Stimulated activated naive CD4-positive, alpha-beta T cell (primary cell): ENCODE measurements around the gene C6orf163.
A peak's percentile ranks its signal among the peaks of the same experiment; 100 is the strongest.

Experiments
- DNase-seq, 6 experiments: peaks; one replicate each; lab custom pipeline; 2025; lab: John Stamatoyannopoulos, UW

Gene C6orf163

DNA sequence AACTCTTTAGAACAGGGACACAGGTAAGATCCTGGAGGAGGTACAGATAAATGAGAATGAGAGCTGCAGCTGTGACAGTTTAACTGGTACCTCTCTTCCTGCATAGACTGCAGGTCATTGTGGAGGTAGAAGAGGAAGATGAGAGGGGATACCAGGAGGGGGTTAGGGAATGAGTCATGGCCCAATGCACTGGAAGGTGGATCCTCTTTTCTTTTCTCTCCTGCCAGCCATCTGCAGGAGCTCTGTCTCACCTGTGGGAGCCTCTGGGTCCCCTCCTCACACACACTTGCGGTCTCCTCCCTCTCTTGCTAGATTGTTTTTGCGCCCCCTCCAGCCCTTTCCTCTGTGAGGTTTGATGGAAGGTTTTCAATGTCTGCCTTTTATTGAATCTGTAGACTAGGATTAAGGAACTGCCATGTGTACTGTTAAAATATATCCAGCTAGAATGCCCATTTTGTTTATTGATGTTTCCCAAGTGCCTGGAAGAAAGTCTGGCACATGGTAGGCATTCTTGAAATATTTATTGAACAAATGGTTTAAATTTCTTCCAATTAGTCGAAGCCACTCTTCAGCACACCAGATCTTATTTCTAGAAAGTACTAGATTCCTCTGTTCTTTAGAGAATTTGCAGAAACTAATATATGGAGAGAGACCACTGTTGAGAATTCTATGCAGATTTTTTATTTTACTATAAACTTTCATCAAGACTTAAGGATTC, 13.0 kb downstream of the C6orf163 start:
- DNase-seq: no peak

DNA sequence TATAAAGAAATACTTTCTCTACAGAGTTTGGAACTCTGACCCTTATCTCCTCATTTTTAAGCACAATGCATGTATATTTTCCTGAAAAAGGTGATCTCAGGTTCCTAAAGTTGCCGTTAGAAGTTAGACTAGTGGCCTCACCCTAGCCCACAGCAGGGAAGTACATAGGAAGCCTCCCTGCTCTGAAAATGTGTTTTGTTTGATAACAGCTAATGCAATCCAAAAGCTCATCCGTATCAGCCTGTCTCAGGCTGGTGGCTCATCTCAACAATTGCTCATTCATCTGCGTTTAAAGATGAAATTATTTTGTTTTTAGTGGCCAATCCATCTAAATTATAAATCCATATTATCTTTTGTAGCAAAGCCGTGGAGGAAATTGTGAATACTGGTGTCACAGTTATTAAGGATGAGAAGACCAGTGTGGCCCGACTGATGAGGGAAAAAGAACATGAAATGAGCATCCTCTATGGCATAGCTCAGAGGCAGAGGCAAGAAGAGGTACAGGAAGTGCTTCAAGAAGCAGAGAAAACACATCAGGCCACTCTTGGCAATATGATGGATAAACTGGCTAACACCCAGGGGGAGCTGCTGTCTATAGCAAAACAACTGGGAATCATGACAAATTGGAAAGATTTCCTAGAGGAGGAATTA, 20.1 kb downstream of the C6orf163 start:
- DNase-seq: no peak

- DNase-seq: no peak
These were observed 21.6 kb downstream of the C6orf163 start for GRCh38 chr6:87366072-87366827.

GRCh38 chr6:87366899-87367298, 22.3 kb downstream of the C6orf163 start:
- no peak for DNase-seq

DNA sequence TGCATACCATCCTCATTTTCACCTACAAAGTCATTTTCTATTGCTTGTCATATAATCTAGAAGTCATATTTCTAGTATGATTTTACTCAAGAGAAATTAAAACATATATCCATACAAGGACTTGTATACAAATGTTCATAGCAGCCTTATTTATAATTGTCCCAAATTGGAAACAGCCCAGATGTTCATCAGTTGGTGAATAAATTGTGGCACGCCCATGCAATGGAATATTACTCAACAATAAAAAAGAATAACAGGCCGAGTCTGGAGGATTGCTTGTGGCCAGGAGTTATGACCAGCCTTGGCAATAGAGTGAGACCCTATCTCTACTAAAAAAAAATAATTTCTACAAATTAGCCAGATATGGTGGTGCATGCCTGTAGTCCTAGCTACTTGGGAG, 28.8 kb downstream of the C6orf163 start:
- DNase-seq: no peak

DNA sequence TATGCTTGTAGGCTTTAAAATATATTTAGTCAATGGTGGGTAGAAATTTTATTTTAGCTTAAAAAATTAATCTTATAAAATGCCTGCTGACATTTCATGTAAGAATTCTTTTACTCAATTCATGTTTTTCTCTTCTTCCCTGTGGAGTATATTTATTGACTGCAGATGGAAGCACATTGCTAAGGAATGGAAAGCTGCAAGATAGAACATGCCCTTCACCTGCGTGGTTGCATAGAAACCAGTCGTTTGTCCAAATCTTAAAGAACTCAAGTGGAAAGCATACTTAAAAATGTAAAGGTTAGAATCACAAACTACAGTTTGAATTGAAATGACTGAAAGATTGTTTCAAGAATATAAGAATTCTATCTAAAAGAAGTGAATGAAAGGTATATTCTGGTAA, 30.7 kb downstream of the C6orf163 start:
- DNase-seq: no peak

- DNase-seq: no peak
These were observed 32.0 kb downstream of the C6orf163 start for GRCh38 chr6:87376643-87377042.

GRCh38 chr6:87378947-87379346, 34.3 kb downstream of the C6orf163 start:
- no peak for DNase-seq

- no peak for DNase-seq
These were observed 38.2 kb downstream of the C6orf163 start for GRCh38 chr6:87382861-87383260.

DNA sequence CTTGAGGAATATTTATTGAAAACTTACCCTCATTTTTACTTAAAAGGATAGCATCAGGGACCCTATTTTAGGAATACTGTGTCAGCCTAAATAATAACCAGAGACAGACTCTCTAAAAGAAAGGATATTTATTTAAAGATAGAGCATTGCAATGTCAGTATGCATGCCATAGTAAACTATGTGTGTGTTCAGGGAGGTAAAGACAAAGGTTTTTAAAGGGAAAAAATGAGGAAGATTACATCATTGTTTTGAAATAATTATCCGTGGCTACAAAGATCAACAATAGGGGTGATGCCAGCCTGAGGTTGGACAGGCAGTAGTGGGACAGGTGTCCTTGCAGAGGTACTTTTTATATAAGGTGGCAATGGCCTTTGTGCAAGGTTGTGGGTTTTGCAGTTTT, 39.4 kb downstream of the C6orf163 start:
- no peak for DNase-seq

DNA sequence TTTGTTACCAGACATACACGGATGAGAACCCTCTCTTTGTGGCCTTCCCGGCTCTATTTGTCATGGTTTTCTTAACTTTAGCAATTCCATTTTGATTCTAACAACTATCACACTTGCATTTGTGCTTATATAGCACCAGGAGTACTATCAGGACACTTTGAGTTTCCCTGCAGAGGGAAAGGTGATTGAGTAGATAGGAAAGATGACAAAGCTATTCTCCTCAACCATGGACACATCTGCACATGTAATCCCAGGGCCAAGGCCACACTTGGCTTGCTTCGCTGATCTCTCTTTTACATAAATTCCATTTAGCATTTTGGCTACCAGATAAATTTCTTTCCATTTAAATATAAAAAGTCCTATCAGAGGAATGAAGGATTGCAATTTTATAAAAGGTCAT, 39.8 kb downstream of the C6orf163 start:
- no peak for DNase-seq

GRCh38 chr6:87391334-87391733, 46.7 kb downstream of the C6orf163 start:
- no peak for DNase-seq

DNA sequence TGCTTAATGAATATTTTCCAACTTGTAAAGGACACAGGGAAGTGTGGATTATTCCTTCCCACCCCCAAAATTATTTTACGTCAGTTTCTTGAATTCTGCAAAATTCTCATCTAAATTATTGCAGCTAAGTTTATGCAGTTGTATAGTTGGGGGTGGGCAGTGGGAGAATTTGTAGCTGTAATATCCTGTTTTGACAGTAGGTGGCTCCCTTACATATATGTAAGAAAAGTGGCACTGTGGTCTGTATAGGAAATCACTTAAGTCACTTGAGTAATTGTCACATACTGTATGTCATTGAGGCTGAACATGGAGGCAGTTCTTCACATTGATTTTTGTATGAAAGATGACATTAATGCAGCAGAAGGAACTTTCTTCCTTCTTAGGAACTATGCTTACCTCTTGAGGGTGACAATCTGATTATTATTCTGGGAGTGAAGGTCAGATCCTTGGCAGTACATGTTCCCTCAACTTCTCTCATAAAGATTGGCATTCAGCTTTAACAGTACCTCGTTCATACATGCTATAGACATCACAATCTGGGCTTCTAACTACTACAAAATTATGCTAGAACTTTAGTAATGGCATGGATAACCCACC, 48.5 kb downstream of the C6orf163 start:
- DNase-seq: peak in 4 of 6 experiments; percentile 20 to 66 (median 36)

GRCh38 chr6:87395431-87395830, 50.8 kb downstream of the C6orf163 start:
- no peak for DNase-seq

GRCh38 chr6:87396595-87397392, 52.2 kb downstream of the C6orf163 start:
- DNase-seq: no peak

GRCh38 chr6:87397656-87398055, 53.0 kb downstream of the C6orf163 start:
- DNase-seq: no peak

- DNase-seq: no peak
These were observed 57.2 kb downstream of the C6orf163 start for GRCh38 chr6:87401832-87402231.

- no peak for DNase-seq
These were observed 62.9 kb downstream of the C6orf163 start for GRCh38 chr6:87407561-87407900.

GRCh38 chr6:87407901-87408720, 63.5 kb downstream of the C6orf163 start, which contains the start of gene CFAP206:
TSS of gene CFAP206 (plus strand) at chr6:87407972. CDS start at chr6:87409840, 1,868 bp downstream.
- DNase-seq: peak; percentile 70 to 95 (median 83)

DNA sequence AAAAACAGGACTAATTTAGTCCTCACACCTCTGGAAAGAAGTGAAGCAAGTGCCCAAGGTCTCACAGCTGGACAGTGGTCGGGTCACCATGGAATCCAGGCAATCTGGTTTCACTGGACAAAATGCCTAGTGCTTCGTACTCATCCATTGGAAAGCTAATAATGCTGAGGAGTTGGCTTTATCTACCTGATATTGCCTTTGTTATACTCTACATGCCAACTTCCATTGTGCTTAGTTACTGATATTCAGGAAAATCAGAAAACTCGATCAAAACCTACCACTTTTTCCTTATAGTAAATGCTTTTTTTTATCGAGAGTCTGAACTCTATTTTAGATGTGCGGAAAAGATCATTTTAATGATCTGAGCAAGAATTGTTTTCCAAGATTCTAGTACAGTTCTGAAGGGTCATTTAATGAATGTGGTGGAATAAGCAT, 64.1 kb downstream of the C6orf163 start:
- DNase-seq: no peak
